Ovary (tissue), 3 donors: ENCODE measurements around the gene RNF43.

Source experiments
- EP300 ChIP-seq: sonication (generic); formaldehyde crosslinking; IDR thresholded peaks from one replicate; pipeline ENCODE4 v1.6.1; 2017; ENCODE audit warnings: antibody characterized with exemption
- POLR2A ChIP-seq: fragments of 450-650 bp; IDR thresholded peaks from one replicate; pipeline ENCODE4 v1.6.1; 2017; ENCODE audit warnings: antibody characterized with exemption, mild to moderate bottlenecking, moderate library complexity
- TF ChIP-seq, protein P1 (sequence below), 3 donors: fragments of 450-650 bp in 2 of 3; fragments of 200-600 bp in 1 of 3; IDR thresholded peaks; one replicate each; pipeline versions ENCODE4 v1.5.1 to v1.8.0; 2016 to 2022; ENCODE audit warnings: antibody characterized with exemption in 3 of 3, mild to moderate bottlenecking in 1 of 3
- donor health status: DM: no; HTN: no; CAD: no.

DNA sequence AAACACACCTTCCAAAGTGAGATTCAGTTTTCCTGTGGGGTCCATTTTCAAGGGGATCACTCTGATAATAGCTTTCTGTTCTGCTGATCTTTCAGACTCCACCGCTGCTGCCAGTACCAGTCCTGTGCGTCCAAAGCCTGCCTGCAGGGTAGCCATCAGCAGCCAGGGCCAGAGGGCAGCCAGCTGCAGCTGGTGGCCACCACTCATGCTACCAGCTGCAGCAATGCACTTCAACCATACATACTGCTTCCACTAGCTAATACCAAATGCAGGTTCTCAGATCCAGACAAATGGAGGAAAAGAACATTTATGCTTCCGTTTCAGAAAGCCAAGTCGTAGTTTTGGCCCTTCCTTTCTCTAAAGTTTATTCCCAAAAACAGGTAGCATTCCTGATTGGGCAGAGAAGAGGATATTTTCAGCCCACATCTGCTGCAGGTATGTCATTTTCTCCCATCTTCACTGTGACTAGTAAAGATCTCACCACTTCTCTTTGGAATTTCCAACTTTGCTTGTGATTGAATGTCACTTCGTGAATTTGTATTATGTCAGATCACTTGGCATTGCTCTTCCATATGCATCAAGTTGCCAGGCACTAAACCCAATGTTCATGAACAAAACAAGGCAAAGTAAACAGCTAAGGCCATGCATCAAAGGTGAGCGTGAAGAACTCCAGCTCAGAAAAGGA is 1.8 kb downstream of the RNF43 start:
- TF ChIP-seq, protein P1, sequence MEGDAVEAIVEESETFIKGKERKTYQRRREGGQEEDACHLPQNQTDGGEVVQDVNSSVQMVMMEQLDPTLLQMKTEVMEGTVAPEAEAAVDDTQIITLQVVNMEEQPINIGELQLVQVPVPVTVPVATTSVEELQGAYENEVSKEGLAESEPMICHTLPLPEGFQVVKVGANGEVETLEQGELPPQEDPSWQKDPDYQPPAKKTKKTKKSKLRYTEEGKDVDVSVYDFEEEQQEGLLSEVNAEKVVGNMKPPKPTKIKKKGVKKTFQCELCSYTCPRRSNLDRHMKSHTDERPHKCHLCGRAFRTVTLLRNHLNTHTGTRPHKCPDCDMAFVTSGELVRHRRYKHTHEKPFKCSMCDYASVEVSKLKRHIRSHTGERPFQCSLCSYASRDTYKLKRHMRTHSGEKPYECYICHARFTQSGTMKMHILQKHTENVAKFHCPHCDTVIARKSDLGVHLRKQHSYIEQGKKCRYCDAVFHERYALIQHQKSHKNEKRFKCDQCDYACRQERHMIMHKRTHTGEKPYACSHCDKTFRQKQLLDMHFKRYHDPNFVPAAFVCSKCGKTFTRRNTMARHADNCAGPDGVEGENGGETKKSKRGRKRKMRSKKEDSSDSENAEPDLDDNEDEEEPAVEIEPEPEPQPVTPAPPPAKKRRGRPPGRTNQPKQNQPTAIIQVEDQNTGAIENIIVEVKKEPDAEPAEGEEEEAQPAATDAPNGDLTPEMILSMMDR (IDR thresholded peaks at IDR 0.05): no peak
- no peak for TF ChIP-seq POLR2A
- TF ChIP-seq EP300: no peak
